NCI-H446 treated with DMSO at 0.1 percent for 48 hours (cell line): ENCODE results near the gene TRPV6.

Experiments used
- DNase-seq: peaks from one replicate; lab custom pipeline; 2025; lab: John Stamatoyannopoulos, UW

Gene TRPV6

GRCh38 chr7:142885311-142886230, at the start of gene TRPV6:
TSS of gene TRPV6 (minus strand) at chr7:142885745.
- no peak for DNase-seq

DNA sequence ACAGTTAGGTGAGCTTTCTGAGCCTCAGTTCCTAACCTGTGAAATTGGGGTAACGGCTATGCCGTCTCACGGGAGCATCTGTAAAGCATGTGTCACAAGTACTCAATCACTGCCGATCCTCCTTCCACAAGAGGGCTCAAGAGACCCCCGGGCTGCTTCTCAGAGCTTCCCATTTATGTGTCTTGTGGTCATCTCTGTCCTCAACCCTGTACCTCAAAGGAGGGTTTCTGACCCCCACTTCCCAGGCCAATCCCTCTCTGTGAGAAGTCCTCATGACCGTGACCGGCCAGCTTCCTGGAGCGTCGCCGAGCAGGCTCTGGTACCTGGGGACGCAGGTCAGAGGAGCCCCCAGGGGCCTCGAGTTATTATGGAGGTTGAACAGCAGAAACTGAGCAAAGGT, 48.5 kb upstream of the TRPV6 start:
- DNase-seq = no peak

DNA sequence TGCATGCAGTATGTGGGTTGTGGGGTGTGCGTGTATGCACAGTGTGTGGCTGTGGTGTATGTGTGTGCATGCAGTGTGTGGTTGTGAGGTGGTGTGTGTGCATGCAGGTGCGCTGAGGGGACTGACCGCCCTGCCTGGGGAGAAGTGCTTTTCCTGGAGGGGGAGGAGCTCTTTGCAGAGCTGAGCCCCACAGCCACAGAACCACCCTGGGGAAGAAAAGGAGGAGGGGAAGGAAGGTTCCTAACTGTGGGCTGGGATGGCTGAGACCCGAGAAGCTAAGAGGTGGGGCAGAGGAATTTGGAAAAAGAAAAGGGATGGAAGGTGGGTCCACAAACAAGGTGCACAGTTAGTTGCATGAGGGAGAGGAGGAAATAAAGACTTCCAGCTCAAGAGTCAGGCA, 48.1 kb upstream of the TRPV6 start, which contains the start of gene TRPV5:
TRPV5 (minus strand) TSS at position 123 of the 400 bp plus-strand sequence. CDS start 287 bp downstream, outside the sequence.
- DNase-seq = no peak

GRCh38 chr7:142933092-142933475, 47.5 kb upstream of the TRPV6 start:
- DNase-seq = no peak

DNA sequence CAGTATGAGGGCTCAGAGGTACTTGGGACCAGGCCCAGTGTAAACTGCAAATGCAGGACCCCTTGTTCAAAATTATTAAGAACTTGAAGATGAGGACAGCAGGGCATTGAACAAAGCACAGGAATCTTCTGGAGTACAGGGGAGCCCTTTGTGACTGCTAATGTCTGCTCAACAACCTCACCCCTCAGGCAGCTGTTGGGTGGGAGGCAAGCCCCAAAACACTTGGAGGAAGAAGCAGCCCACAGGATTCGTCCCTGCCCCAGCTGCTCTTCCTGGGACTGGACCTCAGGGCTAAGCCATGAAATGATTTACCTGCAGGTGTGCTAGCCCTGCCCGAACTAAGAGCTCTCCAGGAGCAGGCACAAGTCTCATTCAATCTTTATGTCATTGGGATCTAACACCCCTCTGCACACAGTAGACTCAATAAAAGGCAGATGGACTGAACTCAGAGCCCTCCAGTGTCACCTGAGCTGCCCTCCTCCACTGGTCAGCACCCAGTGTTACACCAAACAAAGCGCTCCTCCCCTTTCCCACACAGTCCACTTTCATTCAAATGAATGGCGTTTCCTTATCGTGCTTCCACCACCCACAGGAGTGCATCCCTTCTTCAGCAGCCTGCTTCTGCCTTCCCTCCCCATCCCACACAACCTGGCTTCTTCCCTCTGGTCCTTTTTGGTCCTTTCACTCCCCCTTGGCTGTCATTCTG, 47.0 kb upstream of the TRPV6 start:
- DNase-seq = no peak

- no peak for DNase-seq
These were observed 44.7 kb upstream of the TRPV6 start for GRCh38 chr7:142930126-142930730.

DNA sequence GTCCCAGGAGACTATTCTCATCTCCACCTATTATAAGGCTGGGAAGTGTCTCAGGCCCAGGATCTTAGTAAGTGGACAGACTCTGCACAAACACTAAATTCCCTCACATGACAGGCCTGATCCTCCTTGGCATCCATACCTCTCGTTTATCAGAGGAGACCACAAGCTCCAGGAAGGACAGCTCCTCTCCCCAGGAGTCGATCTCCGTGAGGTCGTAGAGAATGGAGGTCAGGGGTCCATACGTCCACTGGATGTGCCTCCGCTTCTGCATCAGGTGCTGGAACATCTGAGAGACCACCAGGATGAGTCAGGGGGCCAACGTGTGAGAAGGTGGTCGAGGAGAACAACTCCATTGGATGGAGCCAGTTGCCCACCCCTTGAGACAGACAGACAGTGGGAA, 42.4 kb upstream of the TRPV6 start:
- DNase-seq = no peak

DNA sequence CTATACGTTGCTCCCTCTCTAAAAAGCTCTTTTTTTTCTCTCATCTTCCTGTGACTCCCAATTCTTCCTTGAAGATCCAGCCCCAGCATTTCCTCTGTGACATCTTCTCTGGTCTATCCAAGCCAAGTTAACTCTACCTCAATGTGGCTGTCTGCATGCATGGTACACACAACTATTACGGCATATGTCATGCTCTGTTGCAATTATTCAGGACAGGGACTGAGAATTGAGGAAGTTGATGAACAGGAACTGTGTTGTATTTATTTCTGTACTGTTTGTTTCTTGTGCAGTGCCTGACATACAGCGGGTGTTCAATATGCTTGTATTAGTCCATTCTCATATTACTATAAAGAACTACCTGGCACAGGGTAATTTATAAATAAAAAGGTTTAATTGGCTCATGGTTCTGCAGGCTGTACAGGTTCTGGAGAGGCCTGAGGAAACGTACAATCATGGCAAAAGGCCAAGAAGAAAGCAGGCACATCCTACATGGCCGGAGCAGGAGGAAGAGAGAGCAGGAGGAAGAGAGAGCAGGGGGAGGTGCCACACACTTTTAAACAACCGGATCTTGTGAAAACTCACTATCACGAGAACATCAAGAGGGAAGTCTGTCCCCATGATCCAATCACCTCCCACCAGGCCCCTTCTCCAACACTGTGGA, 41.7 kb upstream of the TRPV6 start:
- DNase-seq = no peak

DNA sequence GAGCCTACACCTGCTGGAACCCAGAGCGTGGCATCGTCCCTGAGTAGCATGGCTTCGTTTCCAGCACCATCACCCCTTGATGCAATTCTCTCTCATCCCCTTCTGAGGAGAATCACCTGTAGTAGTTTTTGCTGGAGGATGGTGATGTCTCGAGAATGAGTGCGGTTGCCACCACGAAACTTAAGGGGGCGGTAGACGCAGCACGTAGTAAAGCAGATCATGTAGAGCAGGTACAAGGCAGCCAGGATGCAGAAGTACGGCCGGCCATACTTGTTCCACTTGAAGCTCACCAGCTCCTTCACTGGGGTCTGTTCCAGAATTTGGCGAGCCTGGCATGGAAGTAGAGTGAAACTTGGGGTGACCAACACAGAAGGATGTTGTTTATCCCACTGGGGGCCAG, 39.9 kb upstream of the TRPV6 start:
- DNase-seq = no peak

DNA sequence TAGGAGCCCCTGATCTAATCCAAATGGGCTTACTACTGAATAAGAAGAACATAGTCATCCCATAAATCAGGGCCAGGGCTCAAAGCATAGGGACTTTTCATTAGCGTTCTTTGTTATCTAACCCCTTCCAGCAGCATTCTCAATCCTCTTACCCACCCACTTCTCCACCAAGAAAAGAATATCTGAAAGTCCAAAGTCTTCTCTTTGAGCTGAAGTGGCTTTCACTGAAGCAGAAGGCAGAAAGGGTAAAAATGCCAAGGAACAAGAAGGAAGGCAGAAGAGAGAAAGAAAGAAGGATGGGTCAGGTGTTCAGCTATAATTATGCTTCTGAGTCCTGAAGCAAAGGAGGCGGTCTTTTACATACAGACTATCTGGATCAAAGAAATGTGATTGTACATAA, 37.8 kb upstream of the TRPV6 start:
- DNase-seq = no peak

DNA sequence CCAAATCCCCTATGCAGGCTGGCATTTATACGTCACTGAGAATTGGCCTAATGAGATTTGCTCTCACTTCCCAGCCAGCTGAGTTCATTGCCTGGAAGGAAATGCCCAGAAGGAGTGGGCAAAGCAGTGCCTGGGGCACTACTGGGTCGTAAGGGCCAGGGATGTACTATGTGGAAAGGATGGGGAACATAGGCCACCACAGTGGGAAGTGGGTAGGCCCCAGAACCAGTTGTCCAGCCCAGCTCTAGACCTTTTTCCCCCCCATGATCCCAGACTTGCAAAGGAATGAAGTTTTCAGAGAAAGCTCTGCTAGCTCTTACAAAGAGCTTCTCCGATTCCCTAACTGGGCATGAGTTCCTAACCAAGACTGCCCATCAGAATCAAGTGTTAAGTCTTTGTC, 34.1 kb upstream of the TRPV6 start:
- DNase-seq = no peak

GRCh38 chr7:142918901-142919300, 33.4 kb upstream of the TRPV6 start:
- no peak for DNase-seq

GRCh38 chr7:142917447-142917846, 31.9 kb upstream of the TRPV6 start:
- no peak for DNase-seq

DNA sequence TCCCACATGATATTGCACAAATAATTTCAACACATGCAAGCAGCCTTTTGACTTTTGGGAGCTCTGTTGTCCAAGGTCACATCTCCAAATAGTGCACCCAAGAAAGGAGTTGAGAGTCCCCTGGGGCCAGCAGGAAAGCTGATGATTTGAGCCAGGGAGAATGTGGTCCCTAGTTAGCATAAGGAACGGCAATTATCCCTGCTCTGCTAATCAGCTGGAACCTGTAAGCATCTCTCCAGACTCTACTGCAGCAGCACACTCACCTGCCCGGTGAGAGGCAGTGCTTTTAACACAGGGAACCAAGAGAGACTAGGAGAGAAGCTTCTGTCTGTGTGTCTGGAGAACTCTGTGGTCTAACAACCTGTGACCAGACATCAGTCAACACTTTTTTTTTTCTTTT, 31.0 kb upstream of the TRPV6 start:
- DNase-seq = no peak

DNA sequence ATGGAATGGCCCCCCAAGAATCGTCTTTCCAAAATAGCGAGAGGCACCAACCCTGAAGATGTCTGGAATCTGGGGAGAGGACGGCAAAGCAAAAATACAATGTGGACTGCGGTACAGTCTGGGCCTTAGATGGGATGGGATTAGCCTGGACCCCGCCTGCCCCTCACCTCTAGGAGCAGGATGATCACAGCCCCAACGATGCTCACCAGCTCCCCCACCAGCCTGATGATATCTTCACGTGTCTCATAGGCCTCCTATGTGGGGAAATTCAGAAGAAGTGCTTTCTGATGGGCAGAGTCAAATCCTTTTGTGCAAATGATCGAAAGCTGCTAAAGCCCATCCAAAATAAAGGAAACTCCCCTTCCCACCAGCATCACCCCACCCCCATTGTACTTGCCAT, 29.8 kb upstream of the TRPV6 start:
- no peak for DNase-seq

DNA sequence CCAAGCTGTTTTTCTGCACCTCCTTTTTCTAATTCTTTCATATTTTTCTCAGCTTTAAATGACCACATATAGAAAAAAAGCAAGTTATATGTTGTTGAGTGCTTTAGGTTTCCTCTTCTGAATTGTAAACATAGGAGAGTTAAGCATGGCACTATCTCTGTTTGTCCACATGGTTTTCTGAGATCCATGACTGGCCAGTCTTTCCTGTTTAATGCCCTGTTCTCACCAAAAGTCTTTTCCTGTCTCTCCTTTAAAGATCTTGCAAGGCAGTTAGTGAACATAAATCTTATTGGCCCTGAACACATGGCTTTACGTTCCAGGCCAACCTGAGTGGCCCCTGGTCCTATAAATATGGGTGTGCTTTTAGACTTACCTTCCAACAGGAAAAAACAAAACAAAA, 28.6 kb upstream of the TRPV6 start:
- DNase-seq = no peak

- no peak for DNase-seq
These were observed 28.0 kb upstream of the TRPV6 start for GRCh38 chr7:142913566-142913965.

GRCh38 chr7:142913051-142913450, 27.5 kb upstream of the TRPV6 start:
- DNase-seq = no peak

DNA sequence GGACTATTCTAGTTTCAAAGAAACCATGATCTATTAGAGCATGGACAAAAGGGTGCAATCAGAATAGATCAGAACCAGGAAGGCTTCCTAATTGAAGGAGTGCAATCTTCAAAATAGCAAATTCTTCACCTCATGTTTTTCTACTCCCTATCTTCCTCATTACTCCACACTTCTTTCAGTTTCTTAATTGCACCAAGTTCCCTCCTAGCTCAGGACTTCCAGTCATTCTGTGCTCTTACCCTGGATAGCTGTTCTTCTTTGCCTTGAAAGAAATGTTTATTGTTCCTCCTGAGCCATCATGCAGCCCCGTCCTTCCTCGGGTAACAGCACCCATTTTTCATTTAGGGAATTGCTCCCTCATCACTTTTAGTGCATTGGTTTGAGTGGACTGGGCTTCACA, 24.9 kb upstream of the TRPV6 start:
- DNase-seq = no peak

DNA sequence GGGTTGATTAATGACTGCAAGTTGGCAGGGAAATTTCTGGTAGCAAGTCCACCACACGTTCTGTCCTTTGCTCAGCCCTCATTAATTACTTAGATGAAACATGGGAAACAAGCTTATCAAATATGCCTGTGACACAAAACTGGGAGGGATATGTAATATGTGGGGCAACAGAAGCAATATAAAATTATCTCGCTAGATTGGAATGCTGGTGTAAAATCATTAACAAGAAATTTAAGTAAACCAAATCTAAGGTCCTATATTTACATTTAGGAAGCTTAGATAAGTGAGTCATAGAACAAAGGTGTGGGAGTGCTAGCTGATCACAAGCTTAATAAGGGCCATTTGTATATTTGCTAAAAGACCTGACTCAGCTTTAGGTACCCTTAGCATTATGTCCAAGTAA, 24.5 kb upstream of the TRPV6 start:
- no peak for DNase-seq

- DNase-seq = no peak
These were observed 23.7 kb upstream of the TRPV6 start for GRCh38 chr7:142908921-142909890.
